Caco-2 (cell line): ENCODE data around the gene MMP19. TPM values are rescaled to one million over a fixed set of nuclear protein-coding genes. Genes with fewer than 3 reads are reported as not detected.

ENCODE experiments used
- BruUV-seq: library from RNA; stranded (reverse); fragments of 400-500 nt; replicated peaks from 2 replicates; lab custom pipeline; 2021; lab: Mats Ljungman, UMichigan
- CTCF ChIA-PET: fragments of 300-600 bp; sonication (Branson Sonifier 250); formaldehyde crosslinking; loops from one replicate; lab custom pipeline; 2022; ENCODE audit warnings: antibody characterized with exemption; lab: Charles Lee
- POLR2A ChIA-PET: fragments of 300-600 bp; sonication (Branson Sonifier 250); formaldehyde crosslinking; loops from one replicate; lab custom pipeline; 2022; ENCODE audit warnings: antibody characterized with exemption; lab: Charles Lee
- DNase-seq, 2 experiments: peaks; one replicate each; pipeline versions ENCODE4 v3.0.0 to v3.0.0-alpha.2; 2020 to 2022
- H3K27me3 ChIP-seq: replicated peaks from 2 replicates; pipeline ENCODE4 v1.6.0; 2011; ENCODE audit warnings: low read length; ENCODE audit not compliant: control insufficient read depth, insufficient read depth
- H3K36me3 ChIP-seq: 2 replicates; pipeline ENCODE4 v1.5.1; 2011; ENCODE audit warnings: low read length; ENCODE audit not compliant: control insufficient read depth, insufficient read depth
- H3K4me1 ChIP-seq: fragments of 250-450 bp; sonication (Bioruptor Pico); 2 replicates; pipeline ENCODE4 v1.5.1; 2020; ENCODE audit warnings: mild to moderate bottlenecking
- H3K4me3 ChIP-seq: 2 replicates; pipeline ENCODE4 v1.5.1; 2011; ENCODE audit warnings: low read depth, mild to moderate bottlenecking, control low read depth, low read length
- H3K9me3 ChIP-seq: fragments of 250-450 bp; sonication (Bioruptor Pico); 2 replicates; pipeline ENCODE4 v1.5.1; 2020; ENCODE audit warnings: mild to moderate bottlenecking, moderate library complexity
- H3K27ac Mint-ChIP-seq: one replicate; pipeline ENCODE4 v1.8.0; 2022; ENCODE audit warnings: mixed read lengths; ENCODE audit not compliant: unreplicated experiment
- H3K27me3 Mint-ChIP-seq: one replicate; pipeline ENCODE4 v1.8.0; 2022; ENCODE audit warnings: mixed read lengths; ENCODE audit not compliant: insufficient read depth, unreplicated experiment
- H3K36me3 Mint-ChIP-seq: one replicate; pipeline ENCODE4 v1.8.0; 2022; ENCODE audit warnings: mild to moderate bottlenecking, mixed read lengths; ENCODE audit not compliant: insufficient read depth, unreplicated experiment
- H3K4me1 Mint-ChIP-seq: one replicate; pipeline ENCODE4 v1.8.0; 2022; ENCODE audit warnings: low read depth, mixed read lengths; ENCODE audit not compliant: unreplicated experiment
- H3K4me3 Mint-ChIP-seq: one replicate; pipeline ENCODE4 v1.8.0; 2022; ENCODE audit warnings: mild to moderate bottlenecking, moderate library complexity, mixed read lengths; ENCODE audit not compliant: unreplicated experiment
- H3K9me3 Mint-ChIP-seq: one replicate; pipeline ENCODE4 v1.8.0; 2022; ENCODE audit warnings: mixed read lengths; ENCODE audit not compliant: unreplicated experiment
- intact Hi-C: fragments of 100-400 bp; cut with micrococcal nuclease; formaldehyde crosslinking; loops from one replicate; pipeline ENCODE4 v1.10.0; 2022; ENCODE audit not compliant: unreplicated experiment
- total RNA-seq: library from RNA; stranded (reverse); gene quantifications from 2 replicates; pipeline ENCODE4 v1.2.3, GENCODE V29; 2022
- TF ChIP-seq, protein P1 (sequence below), 2 experiments: fragments of 200-600 bp in 1 of 2; IDR thresholded peaks; 1 replicate in 1 of 2; 2 replicates in 1 of 2; pipeline versions ENCODE4 v1.5.1 to v1.8.0; 2011 to 2022; ENCODE audit warnings: antibody characterized with exemption in 1 of 2, control low read depth in 1 of 2, inconsistent platforms in 1 of 2, low read depth in 1 of 2, low read length in 1 of 2, mild to moderate bottlenecking in 1 of 2, moderate library complexity in 1 of 2; ENCODE audit not compliant: insufficient read depth in 1 of 2, severe bottlenecking in 1 of 2, unreplicated experiment in 1 of 2

MMP19 gene
- total RNA-seq, 1 experiment from 2014 or later = 2.2 TPM

DNA sequence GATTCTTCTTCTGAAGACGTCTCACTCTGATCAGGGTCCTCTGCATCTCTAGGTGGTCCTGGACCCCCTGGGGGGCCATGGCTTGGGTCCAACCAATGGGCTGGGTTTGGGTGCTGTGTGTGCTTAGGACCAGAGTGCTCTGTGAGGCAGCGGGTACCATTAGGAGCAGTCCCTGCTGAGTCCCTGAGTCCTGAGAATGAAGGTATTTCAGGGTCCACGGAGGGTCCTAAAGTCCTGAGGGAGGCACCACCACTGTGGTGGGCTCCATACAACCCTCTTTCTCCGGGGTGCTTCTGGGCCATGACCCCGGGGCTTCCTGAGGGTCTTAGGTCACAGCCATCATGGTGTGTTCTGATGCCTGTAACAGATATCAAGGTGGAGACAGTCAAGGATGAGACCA, 14.4 kb downstream of the MMP19 start:
- H3K9me3 Mint-ChIP-seq = no peaks in the 10 kb centered on the region
- no TSS peak for BruUV-seq
- no peak for DNase-seq
- peak overlapping the region; percentile 48 for H3K4me3 ChIP-seq
- peaks cover 40% of the 10 kb centered on the region for H3K36me3 Mint-ChIP-seq
- intact Hi-C loops = loop anchor here (2.0 kb wide), 1 partner anchor 144 kb away; no protein-coding TSS in a partner anchor
- H3K4me1 ChIP-seq = peaks cover 7% of the 10 kb centered on the region
- CTCF ChIA-PET = interaction anchor here (1.4 kb wide), 1 partner anchor 10 kb away, joined by 17 read pairs; the partner anchor contains the start of genes ORMDL2 and SARNP
- H3K27ac Mint-ChIP-seq = peak overlapping the region; percentile 85
- POLR2A ChIA-PET = interaction anchor here (3.1 kb wide), 1 partner anchor 11 kb away, joined by 65 read pairs; the partner anchor contains the start of genes ORMDL2 and SARNP
- peak overlapping the region; percentile 82 for H3K4me3 Mint-ChIP-seq
- no peaks in the 10 kb centered on the region for H3K9me3 ChIP-seq
- no peaks in the 10 kb centered on the region for H3K27me3 Mint-ChIP-seq
- H3K4me1 Mint-ChIP-seq = peaks cover 12% of the 10 kb centered on the region
- no peaks in the 10 kb centered on the region for H3K27me3 ChIP-seq
- no peaks in the 10 kb centered on the region; the same call in 1 of the 2 replicates for H3K36me3 ChIP-seq
- TF ChIP-seq, protein P1, sequence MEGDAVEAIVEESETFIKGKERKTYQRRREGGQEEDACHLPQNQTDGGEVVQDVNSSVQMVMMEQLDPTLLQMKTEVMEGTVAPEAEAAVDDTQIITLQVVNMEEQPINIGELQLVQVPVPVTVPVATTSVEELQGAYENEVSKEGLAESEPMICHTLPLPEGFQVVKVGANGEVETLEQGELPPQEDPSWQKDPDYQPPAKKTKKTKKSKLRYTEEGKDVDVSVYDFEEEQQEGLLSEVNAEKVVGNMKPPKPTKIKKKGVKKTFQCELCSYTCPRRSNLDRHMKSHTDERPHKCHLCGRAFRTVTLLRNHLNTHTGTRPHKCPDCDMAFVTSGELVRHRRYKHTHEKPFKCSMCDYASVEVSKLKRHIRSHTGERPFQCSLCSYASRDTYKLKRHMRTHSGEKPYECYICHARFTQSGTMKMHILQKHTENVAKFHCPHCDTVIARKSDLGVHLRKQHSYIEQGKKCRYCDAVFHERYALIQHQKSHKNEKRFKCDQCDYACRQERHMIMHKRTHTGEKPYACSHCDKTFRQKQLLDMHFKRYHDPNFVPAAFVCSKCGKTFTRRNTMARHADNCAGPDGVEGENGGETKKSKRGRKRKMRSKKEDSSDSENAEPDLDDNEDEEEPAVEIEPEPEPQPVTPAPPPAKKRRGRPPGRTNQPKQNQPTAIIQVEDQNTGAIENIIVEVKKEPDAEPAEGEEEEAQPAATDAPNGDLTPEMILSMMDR (IDR thresholded peaks at IDR 0.05; ENCODE audit: insufficient read depth in 1 of 2, low read depth in 1 of 2, low read length in 1 of 2, severe bottlenecking in 1 of 2, unreplicated experiment in 1 of 2) = no peak

DNA sequence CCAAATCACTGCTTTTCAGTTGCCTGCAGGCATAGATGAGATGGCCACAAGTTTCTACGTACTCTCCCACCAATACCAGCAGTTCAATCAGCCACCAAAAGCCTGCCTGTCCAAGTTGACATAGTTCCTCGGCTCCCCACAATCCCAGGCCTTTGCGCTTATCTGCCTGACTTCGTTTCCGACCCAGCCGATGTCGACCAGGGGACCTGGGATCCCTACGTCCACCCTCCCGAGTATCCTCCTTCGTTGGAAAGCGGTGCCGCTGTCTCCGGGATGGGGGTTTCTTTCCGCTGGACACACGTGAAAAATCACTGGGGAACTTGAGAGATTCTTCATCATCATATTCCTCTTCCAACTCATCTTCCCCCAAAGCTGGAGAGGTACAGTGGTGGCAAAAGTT, 14.9 kb downstream of the MMP19 start:
- peaks cover 45% of the 10 kb centered on the region for H3K36me3 Mint-ChIP-seq
- ChIA-PET CTCF (no interaction called here), POLR2A (interaction anchor here (1.1 kb wide), 1 partner anchor 10 kb away, joined by 4 read pairs; the partner anchor contains the start of genes ORMDL2 and SARNP)
- Histone ChIP-seq H3K4me1 (peaks cover 7% of the 10 kb centered on the region), H3K36me3 (no peaks in the 10 kb centered on the region; the same call in 1 of the 2 replicates), H3K9me3 (no peaks in the 10 kb centered on the region), H3K27me3 (no peaks in the 10 kb centered on the region), H3K4me3 (no peak overlapping the region)
- H3K4me1 Mint-ChIP-seq = peaks cover 12% of the 10 kb centered on the region
- no peaks in the 10 kb centered on the region for H3K9me3 Mint-ChIP-seq
- no peaks in the 10 kb centered on the region for H3K27me3 Mint-ChIP-seq
- DNase-seq = no peak
- no TSS peak for BruUV-seq
- intact Hi-C loops = loop anchor here (2.0 kb wide), 1 partner anchor 145 kb away; no protein-coding TSS in a partner anchor
- peak overlapping the region; percentile 63 for H3K27ac Mint-ChIP-seq
- peak overlapping the region; percentile 82 for H3K4me3 Mint-ChIP-seq
- TF ChIP-seq, protein P1 (IDR thresholded peaks at IDR 0.05; ENCODE audit: insufficient read depth in 1 of 2, low read depth in 1 of 2, low read length in 1 of 2, severe bottlenecking in 1 of 2, unreplicated experiment in 1 of 2) = no peak

- no peak overlapping the region for H3K4me3 ChIP-seq
- no peak for DNase-seq
These were observed 18.0 kb downstream of the MMP19 start for GRCh38 chr12:55824726-55825125.

More at GRCh38 chr12:55824726-55825125, 18.0 kb downstream of the MMP19 start:
- POLR2A ChIA-PET = no interaction called here
- TF ChIP-seq, protein P1 (IDR thresholded peaks at IDR 0.05; ENCODE audit: insufficient read depth in 1 of 2, low read depth in 1 of 2, low read length in 1 of 2, severe bottlenecking in 1 of 2, unreplicated experiment in 1 of 2) = no peak
- Mint-ChIP-seq H3K9me3 (no peaks in the 10 kb centered on the region), H3K27me3 (no peaks in the 10 kb centered on the region), H3K4me1 (peaks cover 21% of the 10 kb centered on the region), H3K4me3 (no peak overlapping the region), H3K36me3 (peaks cover 62% of the 10 kb centered on the region), H3K27ac (no peak overlapping the region)
- CTCF ChIA-PET = no interaction called here
- intact Hi-C loops = loop anchor here (5.0 kb wide), 1 partner anchor 218 kb away; the partner anchor contains the start of gene RPS26
- BruUV-seq = no TSS peak
- Histone ChIP-seq H3K27me3 (no peaks in the 10 kb centered on the region), H3K4me1 (peaks cover 7% of the 10 kb centered on the region), H3K36me3 (peaks cover 2% of the 10 kb centered on the region), H3K9me3 (no peaks in the 10 kb centered on the region)
